Fibroblast of mammary gland (primary cell): ENCODE results near the gene NEK4.

ENCODE experiments used
- DNase-seq: peaks from one replicate; pipeline ENCODE4 v3.0.0-alpha.2; 2010; ENCODE audit warnings: low read depth
- H3K4me3 ChIP-seq: 2 replicates; pipeline ENCODE4 v1.5.1; 2011; ENCODE audit warnings: low read depth, mild to moderate bottlenecking, low read length, moderate library complexity; ENCODE audit not compliant: control insufficient read depth
- TF ChIP-seq, protein P1 (sequence below): conservative IDR thresholded peaks from 2 replicates; pipeline ENCODE4 v1.5.1; 2011; ENCODE audit warnings: low read depth, low read length, inconsistent platforms; ENCODE audit not compliant: control insufficient read depth, insufficient read depth

The NEK4 gene

DNA sequence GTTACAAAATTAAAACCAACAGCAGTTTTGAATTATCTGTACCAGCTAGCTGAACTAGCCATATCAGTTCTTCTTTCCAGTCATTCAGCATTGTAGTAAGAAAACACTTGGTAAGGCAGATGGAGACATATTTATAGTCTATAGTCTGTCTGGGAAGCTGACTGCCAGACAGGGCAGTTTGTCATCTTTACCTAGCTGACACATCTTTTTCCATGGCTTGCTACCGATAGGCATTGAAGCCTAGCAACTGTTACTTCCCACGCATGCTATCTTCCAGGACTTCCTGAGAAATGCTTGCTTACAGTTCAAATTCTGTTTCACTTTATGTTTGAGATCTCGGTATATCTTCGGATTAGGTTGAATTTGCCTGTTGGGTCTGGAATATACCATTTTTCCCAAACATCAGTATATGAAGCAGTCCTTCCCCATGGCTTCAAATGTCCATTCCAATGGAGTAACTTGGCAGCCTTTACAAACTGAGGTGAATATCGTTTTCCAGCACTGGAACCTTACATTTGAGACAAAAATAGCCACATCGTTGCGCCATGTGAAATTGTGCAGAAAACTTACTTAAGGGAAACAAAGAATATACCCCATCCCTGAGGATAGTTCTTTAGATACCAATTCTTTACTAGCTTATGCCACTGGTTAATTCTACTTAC is 76.1 kb downstream of the NEK4 start:
- no peak for DNase-seq
- no peak overlapping the region for H3K4me3 ChIP-seq
- TF ChIP-seq, protein P1, sequence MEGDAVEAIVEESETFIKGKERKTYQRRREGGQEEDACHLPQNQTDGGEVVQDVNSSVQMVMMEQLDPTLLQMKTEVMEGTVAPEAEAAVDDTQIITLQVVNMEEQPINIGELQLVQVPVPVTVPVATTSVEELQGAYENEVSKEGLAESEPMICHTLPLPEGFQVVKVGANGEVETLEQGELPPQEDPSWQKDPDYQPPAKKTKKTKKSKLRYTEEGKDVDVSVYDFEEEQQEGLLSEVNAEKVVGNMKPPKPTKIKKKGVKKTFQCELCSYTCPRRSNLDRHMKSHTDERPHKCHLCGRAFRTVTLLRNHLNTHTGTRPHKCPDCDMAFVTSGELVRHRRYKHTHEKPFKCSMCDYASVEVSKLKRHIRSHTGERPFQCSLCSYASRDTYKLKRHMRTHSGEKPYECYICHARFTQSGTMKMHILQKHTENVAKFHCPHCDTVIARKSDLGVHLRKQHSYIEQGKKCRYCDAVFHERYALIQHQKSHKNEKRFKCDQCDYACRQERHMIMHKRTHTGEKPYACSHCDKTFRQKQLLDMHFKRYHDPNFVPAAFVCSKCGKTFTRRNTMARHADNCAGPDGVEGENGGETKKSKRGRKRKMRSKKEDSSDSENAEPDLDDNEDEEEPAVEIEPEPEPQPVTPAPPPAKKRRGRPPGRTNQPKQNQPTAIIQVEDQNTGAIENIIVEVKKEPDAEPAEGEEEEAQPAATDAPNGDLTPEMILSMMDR, result no peak

DNA sequence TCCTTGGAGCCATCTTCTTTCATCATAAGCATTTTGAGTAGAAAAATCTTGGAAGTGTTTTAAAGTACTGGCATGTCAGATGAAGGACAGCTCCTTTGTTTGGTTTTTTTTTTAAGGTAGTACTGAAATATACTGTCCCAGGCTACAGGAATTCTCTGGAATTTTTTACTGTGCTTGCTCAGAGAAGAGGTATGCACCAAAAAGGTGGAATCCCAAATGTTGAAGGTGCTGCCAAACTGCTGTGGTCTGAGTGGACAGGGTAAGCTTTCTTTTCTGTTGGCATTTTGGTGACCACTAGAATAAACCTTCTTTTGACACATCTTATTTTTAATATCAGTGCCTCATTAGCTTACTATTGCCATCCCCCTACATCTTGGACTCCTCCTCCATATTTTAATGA is 77.7 kb downstream of the NEK4 start:
- no peak for DNase-seq
- no peak overlapping the region for H3K4me3 ChIP-seq
- TF ChIP-seq, protein P1, result no peak

DNA sequence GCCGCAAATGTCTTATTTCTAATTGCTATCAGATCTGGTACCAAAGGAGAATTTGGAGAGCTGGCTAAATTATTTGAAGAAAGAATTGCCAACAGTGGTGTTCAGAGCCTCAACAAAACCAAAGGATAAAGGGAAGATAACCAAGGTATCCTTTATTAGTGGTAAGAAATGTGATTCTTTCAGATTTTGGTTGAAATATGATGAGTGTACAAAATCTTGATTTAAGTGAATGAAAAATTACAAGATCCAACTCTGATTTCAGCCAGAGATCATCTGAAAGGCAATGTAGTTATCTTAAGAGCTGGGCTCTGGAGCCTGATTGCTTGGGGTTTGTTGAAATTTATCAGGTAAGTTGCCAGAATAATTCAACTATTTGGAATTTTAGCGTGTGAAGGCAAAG is 80.2 kb downstream of the NEK4 start:
- TF ChIP-seq, protein P1, result no peak
- DNase-seq, result no peak
- H3K4me3 ChIP-seq, result no peak overlapping the region

DNA sequence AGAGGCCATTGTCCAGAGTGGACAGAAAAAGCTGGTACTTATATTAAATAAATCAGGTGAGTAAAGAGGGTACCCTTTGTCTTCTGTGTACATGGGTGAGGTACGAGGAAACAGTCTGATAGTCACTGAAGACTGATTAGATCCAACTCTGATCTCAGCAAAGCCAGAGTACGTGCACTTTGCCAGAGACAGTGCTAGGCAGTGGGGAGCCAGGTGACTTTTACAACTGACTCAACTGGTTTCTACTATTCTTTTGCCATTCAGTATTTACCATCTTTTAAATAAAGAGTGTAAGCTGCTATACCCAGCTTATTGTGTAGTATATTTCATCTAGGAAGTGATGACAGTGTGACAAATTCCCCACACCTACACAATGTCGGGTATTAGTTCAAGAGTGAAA is 81.6 kb downstream of the NEK4 start:
- no peak overlapping the region for H3K4me3 ChIP-seq
- DNase-seq, result no peak
- TF ChIP-seq, protein P1, result no peak

DNA sequence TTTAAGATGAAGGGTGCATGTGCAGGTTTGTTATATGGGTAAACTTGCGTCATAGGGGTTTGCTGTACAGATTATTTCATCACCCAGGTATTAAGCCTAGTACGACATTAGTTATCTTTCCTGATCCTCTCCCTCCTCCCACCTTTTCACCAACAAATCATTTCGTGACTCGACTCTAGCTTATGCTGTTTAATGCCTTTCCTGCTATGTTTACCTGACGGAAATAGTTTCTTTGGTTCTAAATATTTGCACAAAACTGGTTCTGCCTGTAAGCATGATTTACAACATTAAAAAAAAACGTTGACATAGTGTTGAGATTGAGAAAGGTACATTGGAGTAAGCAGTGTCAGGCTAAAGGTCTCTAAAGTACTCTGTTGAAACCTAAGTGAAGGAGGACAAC is 82.5 kb downstream of the NEK4 start:
- TF ChIP-seq, protein P1, result no peak
- H3K4me3 ChIP-seq, result no peak overlapping the region
- no peak for DNase-seq

DNA sequence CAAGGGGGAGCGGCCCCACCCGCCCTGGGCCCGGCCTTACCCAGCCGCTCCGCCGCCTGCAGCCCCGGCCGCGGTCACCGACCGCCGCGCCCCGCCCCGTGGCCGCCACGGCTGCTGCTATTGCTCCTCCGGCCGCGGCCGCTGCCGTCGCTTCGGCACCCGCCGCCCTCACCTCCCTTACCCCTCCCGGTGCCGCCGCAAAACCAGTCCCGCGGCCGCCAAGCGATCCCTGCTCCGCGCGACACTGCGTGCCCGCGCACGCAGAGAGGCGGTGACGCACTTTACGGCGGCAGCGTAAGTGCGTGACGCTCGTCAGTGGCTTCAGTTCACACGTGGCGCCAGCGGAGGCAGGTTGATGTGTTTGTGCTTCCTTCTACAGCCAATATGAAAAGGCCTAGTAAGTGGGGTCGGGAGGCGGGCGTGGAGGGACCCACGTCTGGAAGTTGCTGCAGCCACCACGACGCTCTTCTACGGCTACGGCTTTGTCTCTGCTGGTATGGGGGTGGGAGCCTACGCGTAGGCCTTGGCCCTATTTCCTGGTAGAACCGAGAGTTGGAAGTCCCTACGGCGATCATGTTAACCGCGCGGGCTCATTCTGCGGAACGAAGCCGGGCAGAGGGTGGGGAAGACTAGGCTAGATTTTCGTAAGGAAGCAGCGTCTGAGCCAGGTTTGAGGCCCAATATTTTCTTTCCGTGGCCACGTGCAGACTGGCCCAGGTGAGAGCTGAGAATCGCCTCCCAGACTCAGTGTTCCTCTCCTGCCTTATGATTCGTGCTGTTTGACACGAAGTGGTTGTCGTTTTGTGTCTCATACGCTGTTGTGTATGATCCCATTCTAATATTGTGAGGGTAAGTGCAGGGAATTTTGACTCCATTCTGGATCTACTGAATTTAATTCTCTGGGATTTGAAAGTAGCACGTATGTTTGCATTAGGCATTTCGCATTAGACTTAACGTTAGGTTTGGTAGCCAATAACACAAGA is 84.7 kb downstream of the NEK4 start, which contains the start of the genes GNL3 and PBRM1:
GNL3 (plus strand) TSS at position 324 of the 983 bp plus-strand sequence; CDS start at position 385, 61 bp downstream.
PBRM1 (minus strand) TSS at position 205 of the 983 bp plus-strand sequence.
- H3K4me3 ChIP-seq, result peak within 1 kb of the TSS; percentile 85
- peak; percentile 94 for DNase-seq
- TF ChIP-seq, protein P1, result no peak
